HFF-Myc (cell line): ENCODE measurements around the gene SLC11A2.

Experiments
- DNase-seq: peaks from one replicate; pipeline ENCODE4 v3.0.0-alpha.2; 2011; ENCODE audit warnings: low read depth; ENCODE audit errors: extremely low read depth
- H3K4me3 ChIP-seq: replicated peaks from 2 replicates; pipeline ENCODE4 v1.5.1; 2011; ENCODE audit warnings: low read depth, mild to moderate bottlenecking, control low read depth, low read length
- TF ChIP-seq, protein P1 (sequence below): IDR thresholded peaks from 2 replicates; pipeline ENCODE4 v1.5.1; 2012; ENCODE audit warnings: mild to moderate bottlenecking, low read depth, low read length, control low read depth; ENCODE audit errors: missing control alignments

SLC11A2 gene

GRCh38 chr12:51048661-51049251 lies 22.6 kb upstream of the SLC11A2 start:
- TF ChIP-seq, protein P1, sequence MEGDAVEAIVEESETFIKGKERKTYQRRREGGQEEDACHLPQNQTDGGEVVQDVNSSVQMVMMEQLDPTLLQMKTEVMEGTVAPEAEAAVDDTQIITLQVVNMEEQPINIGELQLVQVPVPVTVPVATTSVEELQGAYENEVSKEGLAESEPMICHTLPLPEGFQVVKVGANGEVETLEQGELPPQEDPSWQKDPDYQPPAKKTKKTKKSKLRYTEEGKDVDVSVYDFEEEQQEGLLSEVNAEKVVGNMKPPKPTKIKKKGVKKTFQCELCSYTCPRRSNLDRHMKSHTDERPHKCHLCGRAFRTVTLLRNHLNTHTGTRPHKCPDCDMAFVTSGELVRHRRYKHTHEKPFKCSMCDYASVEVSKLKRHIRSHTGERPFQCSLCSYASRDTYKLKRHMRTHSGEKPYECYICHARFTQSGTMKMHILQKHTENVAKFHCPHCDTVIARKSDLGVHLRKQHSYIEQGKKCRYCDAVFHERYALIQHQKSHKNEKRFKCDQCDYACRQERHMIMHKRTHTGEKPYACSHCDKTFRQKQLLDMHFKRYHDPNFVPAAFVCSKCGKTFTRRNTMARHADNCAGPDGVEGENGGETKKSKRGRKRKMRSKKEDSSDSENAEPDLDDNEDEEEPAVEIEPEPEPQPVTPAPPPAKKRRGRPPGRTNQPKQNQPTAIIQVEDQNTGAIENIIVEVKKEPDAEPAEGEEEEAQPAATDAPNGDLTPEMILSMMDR, result no peak
- no peak for DNase-seq
- H3K4me3 ChIP-seq, result peak overlapping the region; percentile 75

GRCh38 chr12:51047655-51048540 lies 21.7 kb upstream of the SLC11A2 start, which contains the start of gene LETMD1:
TSS of gene LETMD1 (plus strand) at chr12:51048327. CDS start at chr12:51048357, 30 bp downstream.
- DNase-seq, result peak; percentile 98
- peak within 1 kb of the TSS; percentile 75 for H3K4me3 ChIP-seq
- TF ChIP-seq, protein P1, result peak; percentile 91

GRCh38 chr12:51036279-51036678 lies 10.1 kb upstream of the SLC11A2 start:
- TF ChIP-seq, protein P1, result no peak
- no peak overlapping the region for H3K4me3 ChIP-seq
- no peak for DNase-seq

- TF ChIP-seq, protein P1, result no peak
- DNase-seq, result no peak
- H3K4me3 ChIP-seq, result no peak overlapping the region
Measured at GRCh38 chr12:51033457-51034089, 7.4 kb upstream of the SLC11A2 start.

DNA sequence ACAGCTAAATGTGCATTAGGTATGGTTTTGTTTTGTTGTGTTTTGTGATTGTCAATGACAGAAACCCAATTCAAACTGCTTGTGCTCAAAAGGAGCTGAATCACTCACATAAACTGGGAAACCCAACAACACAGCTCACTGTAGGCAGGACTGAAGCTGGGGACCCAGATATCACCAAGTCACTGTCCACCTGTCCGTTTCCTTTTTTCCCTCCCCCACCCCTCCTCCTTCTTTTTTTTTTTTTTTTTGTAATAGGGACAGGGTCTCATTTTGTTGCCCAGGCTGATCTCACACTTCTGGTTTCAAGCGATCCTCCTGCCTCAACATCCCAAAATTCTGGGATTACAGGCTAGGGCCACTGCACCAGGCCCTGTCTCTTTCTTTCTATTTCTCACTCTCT lies 6.9 kb upstream of the SLC11A2 start:
- TF ChIP-seq, protein P1, result no peak
- DNase-seq, result no peak
- H3K4me3 ChIP-seq, result no peak overlapping the region

GRCh38 chr12:51028813-51029150 lies 2.6 kb upstream of the SLC11A2 start:
- no peak overlapping the region for H3K4me3 ChIP-seq
- DNase-seq, result no peak
- TF ChIP-seq, protein P1, result no peak
